CD1c-positive myeloid dendritic cell (primary cell): ENCODE measurements around the gene DNAJC15.

ENCODE experiments used
- DNase-seq: peaks from one replicate; pipeline ENCODE4 v3.0.0-alpha.2; 2016; ENCODE audit errors: extremely low spot score

Gene DNAJC15

GRCh38 chr13:43126420-43126819 lies 103.0 kb downstream of the DNAJC15 start:
- DNase-seq = no peak

- no peak for DNase-seq
These were observed 103.9 kb downstream of the DNAJC15 start for GRCh38 chr13:43127103-43127798.

DNA sequence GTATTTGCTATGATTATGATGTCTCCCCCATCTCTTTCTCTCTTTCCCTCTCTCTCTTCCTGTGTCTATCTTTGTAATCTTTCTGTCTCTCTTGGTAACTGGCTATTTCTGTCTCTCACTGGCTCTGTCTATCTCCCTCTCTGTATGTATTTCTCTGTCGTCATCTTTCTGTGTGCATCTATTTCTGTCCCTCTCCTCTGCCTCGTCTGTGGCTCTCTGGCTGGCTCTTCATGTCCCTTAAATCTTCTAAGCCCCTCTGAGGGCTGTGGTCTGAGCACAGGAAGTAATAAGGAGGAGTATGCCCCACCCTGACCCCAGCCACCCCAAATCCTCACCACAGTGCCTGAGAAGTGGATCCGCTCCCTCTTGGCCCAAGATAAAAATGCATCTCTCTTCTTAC lies 104.4 kb downstream of the DNAJC15 start:
- no peak for DNase-seq

GRCh38 chr13:43128504-43128961 lies 105.1 kb downstream of the DNAJC15 start:
- DNase-seq = no peak

DNA sequence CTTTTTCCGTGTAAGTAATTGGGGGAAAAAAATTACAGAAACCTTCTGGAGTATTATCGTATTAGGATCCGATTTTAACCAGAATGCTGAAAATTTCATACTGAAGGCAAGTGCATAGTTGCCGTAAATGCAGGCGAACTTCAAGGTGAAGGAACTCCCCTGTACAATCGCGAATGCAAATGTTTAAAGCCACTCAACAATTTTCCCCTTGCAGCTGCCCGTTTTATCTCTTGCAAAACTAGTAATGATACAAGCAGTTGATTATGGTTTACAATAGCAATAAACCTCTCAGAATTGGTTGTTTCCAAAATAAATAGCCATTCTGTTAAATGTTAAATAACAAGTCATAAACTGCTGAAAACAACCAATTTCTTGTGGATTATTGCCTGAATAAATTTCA lies 105.7 kb downstream of the DNAJC15 start:
- DNase-seq = no peak

GRCh38 chr13:43129511-43130110 lies 106.2 kb downstream of the DNAJC15 start:
- DNase-seq = no peak

GRCh38 chr13:43132257-43132656 lies 108.9 kb downstream of the DNAJC15 start:
- no peak for DNase-seq

- no peak for DNase-seq
These were observed 109.5 kb downstream of the DNAJC15 start for GRCh38 chr13:43132911-43133310.

GRCh38 chr13:43133792-43134191 lies 110.4 kb downstream of the DNAJC15 start:
- DNase-seq = no peak

DNA sequence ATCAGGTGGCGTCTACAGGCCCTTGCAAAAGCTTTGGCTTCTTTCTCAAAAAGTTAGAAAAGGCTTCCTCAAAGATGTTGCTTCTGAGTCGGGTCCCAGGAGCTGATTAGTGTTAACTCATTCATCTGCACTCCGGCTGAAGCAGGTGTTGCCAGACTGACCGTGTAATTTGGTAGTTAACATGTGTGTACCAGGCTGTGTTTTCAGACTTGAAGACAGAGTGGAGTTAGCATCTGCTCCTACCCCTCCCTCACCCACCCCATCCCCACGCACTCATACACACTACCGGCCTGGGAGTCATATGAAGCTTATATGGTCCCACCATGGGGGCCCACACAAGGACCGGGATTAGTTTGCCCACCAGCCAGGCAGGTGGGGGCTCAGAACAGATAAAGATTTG lies 111.5 kb downstream of the DNAJC15 start:
- no peak for DNase-seq

DNA sequence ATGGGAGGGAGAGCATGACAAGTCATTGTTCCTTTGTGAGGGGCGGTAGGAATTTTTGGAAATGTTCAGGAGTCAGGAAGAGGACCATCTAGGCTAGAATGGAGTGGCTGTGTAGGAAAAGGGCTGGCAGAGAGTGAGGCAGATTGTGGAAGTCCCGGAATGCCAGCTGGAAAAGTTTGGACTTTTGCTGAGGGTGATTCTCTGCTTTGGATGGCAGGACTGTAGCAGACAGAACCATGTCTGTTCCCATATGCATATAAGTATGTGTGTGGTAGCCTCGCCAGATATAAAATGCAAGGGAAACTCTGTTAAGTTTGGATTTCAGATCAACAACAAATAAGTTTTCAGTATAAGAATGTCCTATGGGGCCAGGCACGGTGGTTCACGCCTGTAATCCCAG lies 112.1 kb downstream of the DNAJC15 start:
- no peak for DNase-seq

- no peak for DNase-seq
These were observed 113.7 kb downstream of the DNAJC15 start for GRCh38 chr13:43136920-43137575.

DNA sequence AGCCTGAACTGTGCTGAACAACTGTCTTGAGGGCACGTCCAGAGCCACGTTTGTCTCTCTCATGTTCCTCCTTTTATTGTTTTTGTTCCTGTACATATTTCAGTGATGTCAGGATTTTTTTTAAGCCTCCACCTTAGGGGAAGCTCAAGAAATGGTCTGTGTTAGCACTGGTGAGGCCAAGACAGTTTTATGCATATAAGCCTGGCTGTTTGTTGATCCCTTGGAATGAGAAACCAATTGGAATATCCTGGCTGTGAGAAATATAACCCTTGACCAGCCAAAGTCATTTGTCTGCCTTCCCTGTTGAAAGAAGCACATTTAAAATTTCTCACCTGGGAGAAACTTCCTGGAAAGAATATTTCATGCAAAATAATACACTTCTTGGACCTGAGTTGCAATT lies 115.8 kb downstream of the DNAJC15 start:
- DNase-seq = no peak

GRCh38 chr13:43139921-43140320 lies 116.5 kb downstream of the DNAJC15 start:
- no peak for DNase-seq

DNA sequence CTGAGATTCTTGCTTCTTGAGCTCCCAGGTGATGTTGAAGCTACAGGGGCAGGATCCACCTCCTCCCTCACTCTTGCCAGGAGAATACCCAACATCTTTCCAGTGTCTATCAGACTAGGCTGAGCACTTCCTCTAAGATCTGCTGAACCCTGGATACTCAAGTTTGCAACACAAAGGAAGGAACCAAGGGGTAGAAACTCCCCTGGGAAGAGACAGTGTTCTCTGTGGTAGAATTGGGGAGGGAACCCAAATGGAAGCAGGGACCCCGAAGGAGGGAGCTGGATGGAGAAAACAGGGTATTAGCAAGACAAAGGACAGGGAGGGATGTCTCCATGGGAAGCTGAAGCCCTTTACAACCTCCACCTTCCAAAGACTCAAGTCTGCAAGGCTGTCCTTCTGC lies 117.6 kb downstream of the DNAJC15 start:
- no peak for DNase-seq

DNA sequence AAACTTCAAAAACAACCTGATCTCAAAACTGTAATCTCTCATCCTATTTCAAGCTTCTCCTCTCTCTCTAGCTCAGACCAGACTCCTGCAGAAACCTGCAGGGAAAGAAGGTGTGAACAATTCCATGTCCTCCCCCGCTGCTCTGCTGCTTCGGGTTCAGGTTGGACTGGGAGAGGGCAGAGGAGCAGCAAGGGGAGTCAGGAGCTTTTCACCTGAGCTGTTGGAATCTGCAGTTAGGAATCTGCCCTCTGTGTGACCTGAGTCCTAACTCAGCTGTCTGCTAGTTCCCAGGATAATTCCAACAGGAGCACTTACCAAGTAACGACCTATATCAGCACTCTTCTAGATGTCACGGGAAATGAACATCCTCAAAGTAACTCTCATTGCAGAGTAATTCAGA lies 118.3 kb downstream of the DNAJC15 start:
- DNase-seq = no peak

DNA sequence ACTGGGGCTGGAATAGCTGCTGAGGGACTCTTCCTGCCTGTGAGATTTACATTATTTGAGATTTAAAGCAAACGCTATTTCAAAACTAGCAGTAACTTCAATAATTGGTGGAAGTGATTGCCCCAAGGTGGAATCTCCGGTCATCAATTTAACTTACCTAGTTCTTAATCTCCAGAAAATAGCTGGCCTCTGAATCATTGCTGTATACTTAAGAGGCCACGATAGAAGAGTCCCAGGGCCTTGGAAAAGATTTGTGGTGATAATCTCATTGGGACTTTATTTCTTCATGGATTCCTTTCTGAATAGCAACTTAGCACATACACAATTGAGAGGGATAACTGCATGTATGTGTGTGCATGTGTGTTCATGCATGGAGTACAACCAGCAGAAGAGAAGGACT lies 120.2 kb downstream of the DNAJC15 start:
- DNase-seq = no peak

GRCh38 chr13:43145534-43146196 lies 122.3 kb downstream of the DNAJC15 start:
- no peak for DNase-seq

DNA sequence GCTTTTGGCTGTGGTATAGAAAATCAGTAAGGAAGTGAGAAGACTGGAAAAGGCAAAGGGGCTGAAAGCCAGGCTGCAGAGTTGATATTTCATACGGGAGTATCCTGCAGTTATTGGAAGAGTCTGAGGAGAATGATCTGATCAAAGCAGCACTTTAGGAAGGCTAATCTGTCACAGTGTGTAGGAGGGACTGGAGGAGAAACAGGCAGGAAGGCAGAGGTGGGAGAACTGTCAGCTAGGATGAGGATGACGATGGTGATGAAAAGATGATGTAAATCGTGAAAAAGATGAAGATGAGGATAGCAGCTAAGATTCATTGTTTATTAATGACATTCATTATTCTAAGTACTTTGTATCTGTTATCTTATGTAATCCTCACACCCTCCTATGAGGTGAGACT lies 123.0 kb downstream of the DNAJC15 start:
- no peak for DNase-seq

GRCh38 chr13:43150369-43151207 lies 127.2 kb downstream of the DNAJC15 start:
- no peak for DNase-seq

- DNase-seq = no peak
These were observed 130.2 kb downstream of the DNAJC15 start for GRCh38 chr13:43153436-43154090.
